CD4-positive, alpha-beta T cell treated with Interleukin-17A for 4 hours (primary cell): ENCODE data around the gene MOSMO.
"Not testable (repeated sequence)": the region's sequence is repeated elsewhere in the genome, so short reads cannot be mapped to it uniquely, and the experiment has no call there.

Source experiments
- DNase-seq: peaks from one replicate; pipeline ENCODE4 v3.0.0-alpha.2; 2020; ENCODE audit warnings: mixed read lengths

The MOSMO gene

GRCh38 chr16:22003195-22003594, 4.7 kb upstream of the MOSMO start:
- DNase-seq, result no peak

GRCh38 chr16:22004341-22004740, 3.6 kb upstream of the MOSMO start:
- DNase-seq, result no peak

- DNase-seq, result no peak
Observed at GRCh38 chr16:22005746-22006145, 2.2 kb upstream of the MOSMO start.

DNA sequence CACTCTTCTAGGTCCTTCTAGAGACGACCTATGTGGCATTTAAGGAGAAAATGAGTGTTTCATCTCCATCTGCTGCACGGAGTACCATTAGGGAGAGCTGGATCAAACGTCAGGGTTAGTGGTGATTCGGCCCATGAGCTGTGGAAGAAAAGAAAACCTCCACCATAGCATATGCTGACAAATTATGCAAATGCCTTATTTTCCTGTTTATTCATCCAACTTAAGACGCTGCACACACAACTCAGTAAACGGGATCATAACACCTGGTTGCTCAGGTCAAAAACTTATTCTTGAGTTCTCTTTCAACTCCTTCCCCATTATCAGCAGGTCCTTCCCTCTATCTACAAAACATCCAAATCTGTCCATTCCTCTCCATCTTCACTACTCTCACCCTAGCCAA, 1.3 kb upstream of the MOSMO start:
- no peak for DNase-seq

DNA sequence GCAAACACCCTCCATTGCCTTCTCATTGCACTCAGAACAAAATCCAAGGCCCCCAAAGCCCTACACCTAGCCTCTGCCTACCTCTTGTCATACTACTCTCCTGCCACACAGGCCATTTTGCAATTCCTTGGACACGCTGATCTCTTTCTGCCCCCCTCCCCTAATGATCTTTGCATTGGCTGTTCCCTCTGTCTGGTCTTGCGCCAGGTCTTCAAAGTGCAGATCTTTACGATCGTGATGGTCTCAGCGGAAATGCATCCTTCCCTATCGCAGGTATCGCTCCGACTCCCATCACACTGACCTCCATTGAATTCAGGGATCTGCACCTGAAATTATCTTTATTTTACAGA, 777 bp upstream of the MOSMO start:
- no peak for DNase-seq

- DNase-seq, result peak; percentile 33
Observed at GRCh38 chr16:22008215-22009059, 526 bp downstream of the MOSMO start.

GRCh38 chr16:22010902-22011301, 3.0 kb downstream of the MOSMO start:
- no peak for DNase-seq

GRCh38 chr16:22012241-22012640, 4.3 kb downstream of the MOSMO start:
- DNase-seq, result no peak

GRCh38 chr16:22013486-22013885, 5.6 kb downstream of the MOSMO start:
- DNase-seq, result no peak

DNA sequence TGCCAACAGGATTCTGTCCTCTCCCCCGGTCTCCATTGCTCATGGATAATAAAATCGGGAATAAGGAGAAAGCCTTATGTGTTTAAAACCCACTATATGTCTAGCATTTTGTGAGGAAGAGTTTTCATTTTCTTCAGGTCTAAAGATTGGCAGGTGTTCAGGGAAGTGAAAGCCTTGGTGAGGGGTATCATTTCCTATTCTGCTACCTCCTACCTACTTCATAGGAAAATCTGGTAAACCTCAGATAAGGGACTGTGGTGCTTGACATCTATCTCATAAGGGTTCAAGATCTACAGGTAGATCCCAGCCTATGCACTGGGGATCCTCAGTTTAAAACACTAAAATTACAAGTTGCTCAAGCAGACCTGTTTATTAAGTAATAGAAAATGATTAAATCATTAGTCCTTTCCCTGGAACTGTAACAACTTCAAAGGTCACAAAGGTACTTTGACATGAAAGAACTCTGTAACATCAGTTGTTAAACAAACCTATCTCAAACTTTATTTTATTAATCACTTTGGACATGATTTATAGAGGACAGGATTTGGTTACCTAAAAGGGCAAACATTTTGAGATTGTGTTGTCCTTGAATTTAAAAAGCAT, 6.5 kb downstream of the MOSMO start:
- no peak for DNase-seq

GRCh38 chr16:22016927-22017326, 9.0 kb downstream of the MOSMO start:
- no peak for DNase-seq

- DNase-seq, result no peak
Observed at GRCh38 chr16:22018559-22018958, 10.6 kb downstream of the MOSMO start.

- no peak for DNase-seq
Observed at GRCh38 chr16:22022151-22022550, 14.2 kb downstream of the MOSMO start.

GRCh38 chr16:22023505-22023904, 15.6 kb downstream of the MOSMO start:
- no peak for DNase-seq

GRCh38 chr16:22024785-22025184, 16.9 kb downstream of the MOSMO start:
- not testable (repeated sequence) for DNase-seq

GRCh38 chr16:22027633-22028032, 19.7 kb downstream of the MOSMO start:
- no peak for DNase-seq

GRCh38 chr16:22029632-22030031, 21.7 kb downstream of the MOSMO start:
- DNase-seq, result no peak

- no peak for DNase-seq
Observed at GRCh38 chr16:22030087-22030812, 22.3 kb downstream of the MOSMO start.

- DNase-seq, result no peak
Observed at GRCh38 chr16:22031483-22032083, 23.7 kb downstream of the MOSMO start.

GRCh38 chr16:22034503-22034902, 26.6 kb downstream of the MOSMO start:
- DNase-seq, result no peak

GRCh38 chr16:22035153-22035552, 27.2 kb downstream of the MOSMO start:
- no peak for DNase-seq

- not testable (repeated sequence) for DNase-seq
Observed at GRCh38 chr16:22043882-22044281, 36.0 kb downstream of the MOSMO start.

- not testable (repeated sequence) for DNase-seq
Observed at GRCh38 chr16:22045888-22046287, 38.0 kb downstream of the MOSMO start.

- no peak for DNase-seq
Observed at GRCh38 chr16:22050963-22051362, 43.1 kb downstream of the MOSMO start.
